ENCODE data around the gene RBMS3.

The RBMS3 gene

GRCh38 chr3:29585368-29585767 is 304.5 kb downstream of the RBMS3 start:
- DNase-seq = no peak
- Histone ChIP-seq H3K4ac (ENCODE audit: low read depth, low read length) (no peak overlapping the region), H3K18ac (ENCODE audit: low read length) (no peak overlapping the region), H3K14ac (ENCODE audit: low read length) (no peak overlapping the region), H3K9me3 (ENCODE audit: insufficient read depth, low read depth, low read length) (no peaks in the 10 kb centered on the region), H4K91ac (ENCODE audit: low read depth, low read length) (no peak overlapping the region), H4K8ac (ENCODE audit: low read depth, low read length) (no peak overlapping the region), H2AFZ (ENCODE audit: insufficient read depth, low read length, poor library complexity) (no peak overlapping the region), H4K12ac (ENCODE audit: low read depth, low read length) (no peak overlapping the region), H3K36me3 (ENCODE audit: control insufficient read depth in 1 of 2, insufficient read depth in 2 of 2, low read length in 2 of 2) (no peaks in the 10 kb centered on the region), H2BK5ac (ENCODE audit: low read depth, low read length, poor library complexity) (no peak overlapping the region), H3K27ac (ENCODE audit: low read depth, low read length) (no peak overlapping the region), H3K79me1 (ENCODE audit: low read length) (no peaks in the 10 kb centered on the region), H3K4me2 (ENCODE audit: low read length) (no peak overlapping the region), H3K27me3 (ENCODE audit: insufficient read depth, low read length) (no peaks in the 10 kb centered on the region), H3K4me1 (ENCODE audit: control insufficient read depth in 1 of 2, insufficient read depth in 2 of 2, low read length in 2 of 2) (no peaks in the 10 kb centered on the region), H2BK12ac (ENCODE audit: low read length) (no peak overlapping the region), H2BK120ac (ENCODE audit: insufficient read depth, low read length, poor library complexity) (no peak overlapping the region), H3K4me3 (ENCODE audit: low read depth, low read length) (no peak overlapping the region), H3K79me2 (ENCODE audit: control insufficient read depth, insufficient read depth, low read length, poor library complexity) (no peaks in the 10 kb centered on the region), H3K23ac (ENCODE audit: low read length) (no peak overlapping the region), H2AK5ac (ENCODE audit: low read length) (no peak overlapping the region), H3K9ac (ENCODE audit: low read length) (no peak overlapping the region)
- WGBS (ENCODE audit: extremely low coverage, insufficient coverage, insufficient read length) = no CpG with 5 or more reads among the region's 3 CpGs

GRCh38 chr3:29587340-29587739 is 306.5 kb downstream of the RBMS3 start:
- H3K23ac ChIP-seq (ENCODE audit: low read length) = no peak overlapping the region
- no peaks in the 10 kb centered on the region for H3K79me1 ChIP-seq (ENCODE audit: low read length)
- no peaks in the 10 kb centered on the region for H3K9me3 ChIP-seq (ENCODE audit: insufficient read depth, low read depth, low read length)
- no peak overlapping the region for H2BK5ac ChIP-seq (ENCODE audit: low read depth, low read length, poor library complexity)
- H3K14ac ChIP-seq (ENCODE audit: low read length) = no peak overlapping the region
- no peak overlapping the region for H4K12ac ChIP-seq (ENCODE audit: low read depth, low read length)
- no peak overlapping the region for H3K18ac ChIP-seq (ENCODE audit: low read length)
- no peak overlapping the region for H3K9ac ChIP-seq (ENCODE audit: low read length)
- H3K4me1 ChIP-seq (ENCODE audit: control insufficient read depth in 1 of 2, insufficient read depth in 2 of 2, low read length in 2 of 2) = no peaks in the 10 kb centered on the region
- no peak overlapping the region for H2AK5ac ChIP-seq (ENCODE audit: low read length)
- H4K91ac ChIP-seq (ENCODE audit: low read depth, low read length) = no peak overlapping the region
- no peaks in the 10 kb centered on the region for H3K79me2 ChIP-seq (ENCODE audit: control insufficient read depth, insufficient read depth, low read length, poor library complexity)
- no peak overlapping the region for H2BK12ac ChIP-seq (ENCODE audit: low read length)
- H2BK120ac ChIP-seq (ENCODE audit: insufficient read depth, low read length, poor library complexity) = no peak overlapping the region
- H3K4me2 ChIP-seq (ENCODE audit: low read length) = no peak overlapping the region
- H3K27me3 ChIP-seq (ENCODE audit: insufficient read depth, low read length) = no peaks in the 10 kb centered on the region
- no peak overlapping the region for H3K4me3 ChIP-seq (ENCODE audit: low read depth, low read length)
- DNase-seq = no peak
- H3K36me3 ChIP-seq (ENCODE audit: control insufficient read depth in 1 of 2, insufficient read depth in 2 of 2, low read length in 2 of 2) = no peaks in the 10 kb centered on the region
- no peak overlapping the region for H4K8ac ChIP-seq (ENCODE audit: low read depth, low read length)
- WGBS (ENCODE audit: extremely low coverage, insufficient coverage, insufficient read length) = no CpG with 5 or more reads among the region's 2 CpGs
- no peak overlapping the region for H3K27ac ChIP-seq (ENCODE audit: low read depth, low read length)
- no peak overlapping the region for H3K4ac ChIP-seq (ENCODE audit: low read depth, low read length)
- no peak overlapping the region for H2AFZ ChIP-seq (ENCODE audit: insufficient read depth, low read length, poor library complexity)

- Histone ChIP-seq H2AK5ac (ENCODE audit: low read length) (no peak overlapping the region), H4K91ac (ENCODE audit: low read depth, low read length) (no peak overlapping the region), H3K9me3 (ENCODE audit: insufficient read depth, low read depth, low read length) (no peaks in the 10 kb centered on the region), H3K4me3 (ENCODE audit: low read depth, low read length) (no peak overlapping the region), H2AFZ (ENCODE audit: insufficient read depth, low read length, poor library complexity) (no peak overlapping the region), H3K79me2 (ENCODE audit: control insufficient read depth, insufficient read depth, low read length, poor library complexity) (no peaks in the 10 kb centered on the region), H3K36me3 (ENCODE audit: control insufficient read depth in 1 of 2, insufficient read depth in 2 of 2, low read length in 2 of 2) (no peaks in the 10 kb centered on the region), H2BK5ac (ENCODE audit: low read depth, low read length, poor library complexity) (no peak overlapping the region), H3K14ac (ENCODE audit: low read length) (no peak overlapping the region), H3K9ac (ENCODE audit: low read length) (no peak overlapping the region), H2BK12ac (ENCODE audit: low read length) (no peak overlapping the region), H3K4ac (ENCODE audit: low read depth, low read length) (no peak overlapping the region), H3K27ac (ENCODE audit: low read depth, low read length) (no peak overlapping the region), H2BK120ac (ENCODE audit: insufficient read depth, low read length, poor library complexity) (no peak overlapping the region), H3K4me2 (ENCODE audit: low read length) (no peak overlapping the region), H3K27me3 (ENCODE audit: insufficient read depth, low read length) (no peaks in the 10 kb centered on the region), H4K12ac (ENCODE audit: low read depth, low read length) (no peak overlapping the region), H3K4me1 (ENCODE audit: control insufficient read depth in 1 of 2, insufficient read depth in 2 of 2, low read length in 2 of 2) (no peaks in the 10 kb centered on the region), H3K23ac (ENCODE audit: low read length) (no peak overlapping the region), H4K8ac (ENCODE audit: low read depth, low read length) (no peak overlapping the region), H3K79me1 (ENCODE audit: low read length) (no peaks in the 10 kb centered on the region), H3K18ac (ENCODE audit: low read length) (no peak overlapping the region)
- DNase-seq = no peak
- WGBS (ENCODE audit: extremely low coverage, insufficient coverage, insufficient read length) = no CpG with 5 or more reads among the region's 1 CpG
Observed at GRCh38 chr3:29590012-29590411, 309.1 kb downstream of the RBMS3 start.

- no peak for DNase-seq
Observed at GRCh38 chr3:29590461-29590860, 309.6 kb downstream of the RBMS3 start.

More at GRCh38 chr3:29590461-29590860, 309.6 kb downstream of the RBMS3 start:
- no peak overlapping the region for H2AFZ ChIP-seq (ENCODE audit: insufficient read depth, low read length, poor library complexity)
- H4K91ac ChIP-seq (ENCODE audit: low read depth, low read length) = no peak overlapping the region
- no peaks in the 10 kb centered on the region for H3K9me3 ChIP-seq (ENCODE audit: insufficient read depth, low read depth, low read length)
- no peak overlapping the region for H4K12ac ChIP-seq (ENCODE audit: low read depth, low read length)
- H3K27ac ChIP-seq (ENCODE audit: low read depth, low read length) = no peak overlapping the region
- no peaks in the 10 kb centered on the region for H3K79me2 ChIP-seq (ENCODE audit: control insufficient read depth, insufficient read depth, low read length, poor library complexity)
- no peaks in the 10 kb centered on the region for H3K4me1 ChIP-seq (ENCODE audit: control insufficient read depth in 1 of 2, insufficient read depth in 2 of 2, low read length in 2 of 2)
- no peak overlapping the region for H3K4ac ChIP-seq (ENCODE audit: low read depth, low read length)
- H2BK12ac ChIP-seq (ENCODE audit: low read length) = no peak overlapping the region
- H2AK5ac ChIP-seq (ENCODE audit: low read length) = no peak overlapping the region
- H2BK5ac ChIP-seq (ENCODE audit: low read depth, low read length, poor library complexity) = no peak overlapping the region
- H4K8ac ChIP-seq (ENCODE audit: low read depth, low read length) = no peak overlapping the region
- H3K4me2 ChIP-seq (ENCODE audit: low read length) = no peak overlapping the region
- no peaks in the 10 kb centered on the region for H3K36me3 ChIP-seq (ENCODE audit: control insufficient read depth in 1 of 2, insufficient read depth in 2 of 2, low read length in 2 of 2)
- no peak overlapping the region for H3K14ac ChIP-seq (ENCODE audit: low read length)
- H3K18ac ChIP-seq (ENCODE audit: low read length) = no peak overlapping the region
- no peak overlapping the region for H3K23ac ChIP-seq (ENCODE audit: low read length)
- H2BK120ac ChIP-seq (ENCODE audit: insufficient read depth, low read length, poor library complexity) = no peak overlapping the region
- no peaks in the 10 kb centered on the region for H3K27me3 ChIP-seq (ENCODE audit: insufficient read depth, low read length)
- no peak overlapping the region for H3K9ac ChIP-seq (ENCODE audit: low read length)
- H3K4me3 ChIP-seq (ENCODE audit: low read depth, low read length) = no peak overlapping the region
- H3K79me1 ChIP-seq (ENCODE audit: low read length) = no peaks in the 10 kb centered on the region
